GM23338 (cell line): ENCODE measurements around the gene WNT5A.

Experiments used
- CREB1 ChIP-seq: fragments of 250-450 bp; sonication (Bioruptor Pico); IDR thresholded peaks from 2 replicates; pipeline ENCODE4 v1.5.0; 2020; ENCODE audit warnings: low read depth, mild to moderate bottlenecking, moderate library complexity
- EZH2 ChIP-seq: fragments of 200-600 bp; sonication (generic); IDR thresholded peaks from one replicate; pipeline ENCODE4 v1.8.0; 2017; ENCODE audit warnings: antibody characterized with exemption, mild to moderate bottlenecking, low read depth; ENCODE audit not compliant: unreplicated experiment
- EZH2phosphoT487 ChIP-seq: fragments of 200-600 bp; sonication (generic); IDR thresholded peaks from one replicate; pipeline ENCODE4 v1.8.1; 2018; ENCODE audit warnings: antibody characterized with exemption; ENCODE audit not compliant: unreplicated experiment
- JUNB ChIP-seq: IDR thresholded peaks from one replicate; pipeline ENCODE4 v1.6.1; 2016; ENCODE audit warnings: antibody characterized with exemption; ENCODE audit not compliant: unreplicated experiment
- NANOG ChIP-seq: IDR thresholded peaks from 2 replicates; pipeline ENCODE4 v1.6.1; 2016; ENCODE audit warnings: antibody characterized with exemption, borderline replicate concordance
- POLR2AphosphoS5 ChIP-seq: IDR thresholded peaks from 2 replicates; pipeline ENCODE4 v1.6.1; 2016; ENCODE audit warnings: antibody characterized with exemption, low read depth
- STAT1 ChIP-seq: IDR thresholded peaks from one replicate; pipeline ENCODE4 v1.6.1; 2016; ENCODE audit warnings: antibody characterized with exemption; ENCODE audit not compliant: unreplicated experiment
- ZNF114 ChIP-seq: fragments of 250-450 bp; sonication (Bioruptor Pico); IDR thresholded peaks from 2 replicates; pipeline ENCODE4 v1.5.0; 2020; ENCODE audit warnings: mild to moderate bottlenecking, moderate library complexity
- ZNF331 ChIP-seq: fragments of 250-450 bp; sonication (Bioruptor Pico); IDR thresholded peaks from 2 replicates; pipeline ENCODE4 v1.5.0; 2020; ENCODE audit warnings: low read depth, mild to moderate bottlenecking, moderate library complexity
- TF ChIP-seq, protein P1 (sequence below), 2 experiments: fragments of 200-600 bp in 1 of 2; sonication (generic) in 1 of 2; conservative IDR thresholded peaks; 2 replicates each; pipeline versions ENCODE4 v1.5.1 to v1.6.1; 2016 to 2017; ENCODE audit warnings: antibody characterized with exemption in 2 of 2, low read depth in 2 of 2, mild to moderate bottlenecking in 2 of 2, moderate library complexity in 1 of 2
- TF ChIP-seq, protein P2 (sequence below): IDR thresholded peaks from one replicate; pipeline ENCODE4 v1.6.1; 2018; ENCODE audit warnings: antibody characterized with exemption; ENCODE audit not compliant: unreplicated experiment
- TF ChIP-seq, protein P3 (sequence below): IDR thresholded peaks from 2 replicates; pipeline ENCODE4 v1.6.1; 2016; ENCODE audit warnings: antibody characterized with exemption
- TF ChIP-seq, protein P4 (sequence below): fragments of 250-450 bp; sonication (Bioruptor Pico); IDR thresholded peaks from 2 replicates; pipeline ENCODE4 v1.5.0; 2020; ENCODE audit warnings: mild to moderate bottlenecking, moderate library complexity

DNA sequence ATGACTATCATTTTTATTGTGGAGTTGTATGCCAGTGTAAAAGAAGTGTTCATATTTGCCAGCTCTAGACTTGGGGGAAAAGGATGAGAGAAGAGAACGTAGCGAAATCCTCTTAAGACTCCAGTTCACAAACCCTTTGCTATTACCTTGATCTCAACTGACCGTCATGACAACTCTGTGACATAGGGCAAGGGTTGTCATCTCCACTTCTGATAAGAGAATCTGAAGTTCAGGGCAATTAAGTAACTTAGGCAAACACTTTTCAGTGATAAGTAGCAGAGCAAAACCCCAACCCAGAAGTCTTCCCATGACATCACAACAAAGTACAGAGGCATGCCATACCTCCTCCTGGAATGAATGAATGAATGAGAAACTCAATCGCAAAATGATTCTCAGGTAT, 40.3 kb upstream of the WNT5A start:
- TF ChIP-seq EZH2 = no peak
- TF ChIP-seq, protein P1, sequence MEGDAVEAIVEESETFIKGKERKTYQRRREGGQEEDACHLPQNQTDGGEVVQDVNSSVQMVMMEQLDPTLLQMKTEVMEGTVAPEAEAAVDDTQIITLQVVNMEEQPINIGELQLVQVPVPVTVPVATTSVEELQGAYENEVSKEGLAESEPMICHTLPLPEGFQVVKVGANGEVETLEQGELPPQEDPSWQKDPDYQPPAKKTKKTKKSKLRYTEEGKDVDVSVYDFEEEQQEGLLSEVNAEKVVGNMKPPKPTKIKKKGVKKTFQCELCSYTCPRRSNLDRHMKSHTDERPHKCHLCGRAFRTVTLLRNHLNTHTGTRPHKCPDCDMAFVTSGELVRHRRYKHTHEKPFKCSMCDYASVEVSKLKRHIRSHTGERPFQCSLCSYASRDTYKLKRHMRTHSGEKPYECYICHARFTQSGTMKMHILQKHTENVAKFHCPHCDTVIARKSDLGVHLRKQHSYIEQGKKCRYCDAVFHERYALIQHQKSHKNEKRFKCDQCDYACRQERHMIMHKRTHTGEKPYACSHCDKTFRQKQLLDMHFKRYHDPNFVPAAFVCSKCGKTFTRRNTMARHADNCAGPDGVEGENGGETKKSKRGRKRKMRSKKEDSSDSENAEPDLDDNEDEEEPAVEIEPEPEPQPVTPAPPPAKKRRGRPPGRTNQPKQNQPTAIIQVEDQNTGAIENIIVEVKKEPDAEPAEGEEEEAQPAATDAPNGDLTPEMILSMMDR (conservative IDR thresholded peaks at IDR 0.05; ENCODE audit: low read depth in 2 of 2) = no peak
- TF ChIP-seq, protein P2, sequence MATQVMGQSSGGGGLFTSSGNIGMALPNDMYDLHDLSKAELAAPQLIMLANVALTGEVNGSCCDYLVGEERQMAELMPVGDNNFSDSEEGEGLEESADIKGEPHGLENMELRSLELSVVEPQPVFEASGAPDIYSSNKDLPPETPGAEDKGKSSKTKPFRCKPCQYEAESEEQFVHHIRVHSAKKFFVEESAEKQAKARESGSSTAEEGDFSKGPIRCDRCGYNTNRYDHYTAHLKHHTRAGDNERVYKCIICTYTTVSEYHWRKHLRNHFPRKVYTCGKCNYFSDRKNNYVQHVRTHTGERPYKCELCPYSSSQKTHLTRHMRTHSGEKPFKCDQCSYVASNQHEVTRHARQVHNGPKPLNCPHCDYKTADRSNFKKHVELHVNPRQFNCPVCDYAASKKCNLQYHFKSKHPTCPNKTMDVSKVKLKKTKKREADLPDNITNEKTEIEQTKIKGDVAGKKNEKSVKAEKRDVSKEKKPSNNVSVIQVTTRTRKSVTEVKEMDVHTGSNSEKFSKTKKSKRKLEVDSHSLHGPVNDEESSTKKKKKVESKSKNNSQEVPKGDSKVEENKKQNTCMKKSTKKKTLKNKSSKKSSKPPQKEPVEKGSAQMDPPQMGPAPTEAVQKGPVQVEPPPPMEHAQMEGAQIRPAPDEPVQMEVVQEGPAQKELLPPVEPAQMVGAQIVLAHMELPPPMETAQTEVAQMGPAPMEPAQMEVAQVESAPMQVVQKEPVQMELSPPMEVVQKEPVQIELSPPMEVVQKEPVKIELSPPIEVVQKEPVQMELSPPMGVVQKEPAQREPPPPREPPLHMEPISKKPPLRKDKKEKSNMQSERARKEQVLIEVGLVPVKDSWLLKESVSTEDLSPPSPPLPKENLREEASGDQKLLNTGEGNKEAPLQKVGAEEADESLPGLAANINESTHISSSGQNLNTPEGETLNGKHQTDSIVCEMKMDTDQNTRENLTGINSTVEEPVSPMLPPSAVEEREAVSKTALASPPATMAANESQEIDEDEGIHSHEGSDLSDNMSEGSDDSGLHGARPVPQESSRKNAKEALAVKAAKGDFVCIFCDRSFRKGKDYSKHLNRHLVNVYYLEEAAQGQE = no peak
- TF ChIP-seq ZNF114 (CRISPR knock-in tag) = no peak
- no peak for TF ChIP-seq EZH2phosphoT487
- no peak for TF ChIP-seq POLR2AphosphoS5
- no peak for TF ChIP-seq NANOG
- TF ChIP-seq CREB1 (CRISPR knock-in tag) = no peak
- TF ChIP-seq JUNB = no peak
- TF ChIP-seq ZNF331 (CRISPR knock-in tag) = no peak
- TF ChIP-seq, protein P3, sequence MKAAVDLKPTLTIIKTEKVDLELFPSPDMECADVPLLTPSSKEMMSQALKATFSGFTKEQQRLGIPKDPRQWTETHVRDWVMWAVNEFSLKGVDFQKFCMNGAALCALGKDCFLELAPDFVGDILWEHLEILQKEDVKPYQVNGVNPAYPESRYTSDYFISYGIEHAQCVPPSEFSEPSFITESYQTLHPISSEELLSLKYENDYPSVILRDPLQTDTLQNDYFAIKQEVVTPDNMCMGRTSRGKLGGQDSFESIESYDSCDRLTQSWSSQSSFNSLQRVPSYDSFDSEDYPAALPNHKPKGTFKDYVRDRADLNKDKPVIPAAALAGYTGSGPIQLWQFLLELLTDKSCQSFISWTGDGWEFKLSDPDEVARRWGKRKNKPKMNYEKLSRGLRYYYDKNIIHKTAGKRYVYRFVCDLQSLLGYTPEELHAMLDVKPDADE = no peak
- no peak for TF ChIP-seq STAT1
- TF ChIP-seq, protein P4, sequence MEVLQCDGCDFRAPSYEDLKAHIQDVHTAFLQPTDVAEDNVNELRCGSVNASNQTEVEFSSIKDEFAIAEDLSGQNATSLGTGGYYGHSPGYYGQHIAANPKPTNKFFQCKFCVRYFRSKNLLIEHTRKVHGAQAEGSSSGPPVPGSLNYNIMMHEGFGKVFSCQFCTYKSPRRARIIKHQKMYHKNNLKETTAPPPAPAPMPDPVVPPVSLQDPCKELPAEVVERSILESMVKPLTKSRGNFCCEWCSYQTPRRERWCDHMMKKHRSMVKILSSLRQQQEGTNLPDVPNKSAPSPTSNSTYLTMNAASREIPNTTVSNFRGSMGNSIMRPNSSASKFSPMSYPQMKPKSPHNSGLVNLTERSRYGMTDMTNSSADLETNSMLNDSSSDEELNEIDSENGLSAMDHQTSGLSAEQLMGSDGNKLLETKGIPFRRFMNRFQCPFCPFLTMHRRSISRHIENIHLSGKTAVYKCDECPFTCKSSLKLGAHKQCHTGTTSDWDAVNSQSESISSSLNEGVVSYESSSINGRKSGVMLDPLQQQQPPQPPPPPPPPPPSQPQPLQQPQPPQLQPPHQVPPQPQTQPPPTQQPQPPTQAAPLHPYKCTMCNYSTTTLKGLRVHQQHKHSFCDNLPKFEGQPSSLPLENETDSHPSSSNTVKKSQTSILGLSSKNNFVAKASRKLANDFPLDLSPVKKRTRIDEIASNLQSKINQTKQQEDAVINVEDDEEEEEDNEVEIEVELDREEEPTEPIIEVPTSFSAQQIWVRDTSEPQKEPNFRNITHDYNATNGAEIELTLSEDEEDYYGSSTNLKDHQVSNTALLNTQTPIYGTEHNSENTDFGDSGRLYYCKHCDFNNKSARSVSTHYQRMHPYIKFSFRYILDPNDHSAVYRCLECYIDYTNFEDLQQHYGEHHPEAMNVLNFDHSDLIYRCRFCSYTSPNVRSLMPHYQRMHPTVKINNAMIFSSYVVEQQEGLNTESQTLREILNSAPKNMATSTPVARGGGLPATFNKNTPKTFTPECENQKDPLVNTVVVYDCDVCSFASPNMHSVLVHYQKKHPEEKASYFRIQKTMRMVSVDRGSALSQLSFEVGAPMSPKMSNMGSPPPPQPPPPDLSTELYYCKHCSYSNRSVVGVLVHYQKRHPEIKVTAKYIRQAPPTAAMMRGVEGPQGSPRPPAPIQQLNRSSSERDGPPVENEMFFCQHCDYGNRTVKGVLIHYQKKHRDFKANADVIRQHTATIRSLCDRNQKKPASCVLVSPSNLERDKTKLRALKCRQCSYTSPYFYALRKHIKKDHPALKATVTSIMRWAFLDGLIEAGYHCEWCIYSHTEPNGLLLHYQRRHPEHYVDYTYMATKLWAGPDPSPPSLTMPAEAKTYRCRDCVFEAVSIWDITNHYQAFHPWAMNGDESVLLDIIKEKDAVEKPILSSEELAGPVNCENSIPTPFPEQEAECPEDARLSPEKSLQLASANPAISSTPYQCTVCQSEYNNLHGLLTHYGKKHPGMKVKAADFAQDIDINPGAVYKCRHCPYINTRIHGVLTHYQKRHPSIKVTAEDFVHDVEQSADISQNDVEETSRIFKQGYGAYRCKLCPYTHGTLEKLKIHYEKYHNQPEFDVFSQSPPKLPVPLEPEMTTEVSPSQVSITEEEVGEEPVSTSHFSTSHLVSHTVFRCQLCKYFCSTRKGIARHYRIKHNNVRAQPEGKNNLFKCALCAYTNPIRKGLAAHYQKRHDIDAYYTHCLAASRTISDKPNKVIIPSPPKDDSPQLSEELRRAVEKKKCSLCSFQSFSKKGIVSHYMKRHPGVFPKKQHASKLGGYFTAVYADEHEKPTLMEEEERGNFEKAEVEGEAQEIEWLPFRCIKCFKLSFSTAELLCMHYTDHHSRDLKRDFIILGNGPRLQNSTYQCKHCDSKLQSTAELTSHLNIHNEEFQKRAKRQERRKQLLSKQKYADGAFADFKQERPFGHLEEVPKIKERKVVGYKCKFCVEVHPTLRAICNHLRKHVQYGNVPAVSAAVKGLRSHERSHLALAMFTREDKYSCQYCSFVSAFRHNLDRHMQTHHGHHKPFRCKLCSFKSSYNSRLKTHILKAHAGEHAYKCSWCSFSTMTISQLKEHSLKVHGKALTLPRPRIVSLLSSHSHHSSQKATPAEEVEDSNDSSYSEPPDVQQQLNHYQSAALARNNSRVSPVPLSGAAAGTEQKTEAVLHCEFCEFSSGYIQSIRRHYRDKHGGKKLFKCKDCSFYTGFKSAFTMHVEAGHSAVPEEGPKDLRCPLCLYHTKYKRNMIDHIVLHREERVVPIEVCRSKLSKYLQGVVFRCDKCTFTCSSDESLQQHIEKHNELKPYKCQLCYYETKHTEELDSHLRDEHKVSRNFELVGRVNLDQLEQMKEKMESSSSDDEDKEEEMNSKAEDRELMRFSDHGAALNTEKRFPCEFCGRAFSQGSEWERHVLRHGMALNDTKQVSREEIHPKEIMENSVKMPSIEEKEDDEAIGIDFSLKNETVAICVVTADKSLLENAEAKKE = no peak
